Nephron progenitor cell (in vitro differentiated cells): ENCODE measurements around the gene C12orf42.

Source experiments
- DNase-seq: peaks from one replicate; pipeline ENCODE4 v3.0.0; 2021
- H3K27ac Mint-ChIP-seq: 2 replicates; pipeline ENCODE4 v1.8.0; 2021; ENCODE audit warnings: mild to moderate bottlenecking, moderate library complexity, mixed read lengths
- H3K27me3 Mint-ChIP-seq: 2 replicates; pipeline ENCODE4 v1.8.0; 2021; ENCODE audit warnings: mild to moderate bottlenecking, low read depth, mixed read lengths; ENCODE audit not compliant: poor library complexity
- H3K36me3 Mint-ChIP-seq: 2 replicates; pipeline ENCODE4 v1.8.0; 2021; ENCODE audit warnings: low read depth, mixed read lengths
- H3K4me1 Mint-ChIP-seq: 2 replicates; pipeline ENCODE4 v1.8.0; 2021; ENCODE audit warnings: mixed read lengths
- H3K4me3 Mint-ChIP-seq: 2 replicates; pipeline ENCODE4 v1.8.0; 2021; ENCODE audit warnings: mild to moderate bottlenecking, moderate library complexity, mixed read lengths
- H3K9me3 Mint-ChIP-seq: 2 replicates; pipeline ENCODE4 v1.8.0; 2021; ENCODE audit warnings: mild to moderate bottlenecking, moderate library complexity, mixed read lengths
- CTCF ChIP-seq: fragments of 200-600 bp; sonication (generic); IDR thresholded peaks from 2 replicates; pipeline ENCODE4 v1.5.0; 2021; ENCODE audit warnings: antibody characterized with exemption

The C12orf42 gene

GRCh38 chr12:103382736-103383346 is 112.9 kb downstream of the C12orf42 start:
- no peak for DNase-seq
- Mint-ChIP-seq H3K9me3 (no peaks in the 10 kb centered on the region), H3K4me1 (no peaks in the 10 kb centered on the region), H3K27ac (no peak overlapping the region), H3K36me3 (no peaks in the 10 kb centered on the region), H3K4me3 (no peak overlapping the region), H3K27me3 (peaks cover 6% of the 10 kb centered on the region)
- TF ChIP-seq CTCF: no peak

- Mint-ChIP-seq H3K27ac (no peak overlapping the region), H3K36me3 (no peaks in the 10 kb centered on the region), H3K4me1 (no peaks in the 10 kb centered on the region), H3K27me3 (peaks cover 6% of the 10 kb centered on the region), H3K4me3 (no peak overlapping the region), H3K9me3 (no peaks in the 10 kb centered on the region)
- TF ChIP-seq CTCF: no peak
- no peak for DNase-seq
These were observed 113.6 kb downstream of the C12orf42 start for GRCh38 chr12:103382119-103382518.

GRCh38 chr12:103379670-103380069 is 116.1 kb downstream of the C12orf42 start:
- TF ChIP-seq CTCF: no peak
- H3K4me3 Mint-ChIP-seq: no peak overlapping the region
- no peak for DNase-seq
- H3K9me3 Mint-ChIP-seq: no peaks in the 10 kb centered on the region
- no peaks in the 10 kb centered on the region for H3K4me1 Mint-ChIP-seq
- H3K27ac Mint-ChIP-seq: no peak overlapping the region
- no peaks in the 10 kb centered on the region for H3K36me3 Mint-ChIP-seq
- peaks cover 6% of the 10 kb centered on the region for H3K27me3 Mint-ChIP-seq

GRCh38 chr12:103373088-103373523 is 122.7 kb downstream of the C12orf42 start:
- no peak for TF ChIP-seq CTCF
- Mint-ChIP-seq H3K27me3 (peaks cover 8% of the 10 kb centered on the region), H3K9me3 (no peaks in the 10 kb centered on the region), H3K27ac (no peak overlapping the region), H3K36me3 (no peaks in the 10 kb centered on the region), H3K4me1 (no peaks in the 10 kb centered on the region), H3K4me3 (no peak overlapping the region)
- DNase-seq: no peak

- TF ChIP-seq CTCF: no peak
- Mint-ChIP-seq H3K27ac (no peak overlapping the region), H3K4me3 (no peak overlapping the region), H3K9me3 (peaks cover 18% of the 10 kb centered on the region), H3K4me1 (no peaks in the 10 kb centered on the region), H3K36me3 (no peaks in the 10 kb centered on the region), H3K27me3 (peaks cover 15% of the 10 kb centered on the region)
- no peak for DNase-seq
These were observed 125.8 kb downstream of the C12orf42 start for GRCh38 chr12:103369929-103370328.

GRCh38 chr12:103368167-103368566 is 127.6 kb downstream of the C12orf42 start:
- no peak for TF ChIP-seq CTCF
- H3K27me3 Mint-ChIP-seq: peaks cover 13% of the 10 kb centered on the region

More at GRCh38 chr12:103368167-103368566, 127.6 kb downstream of the C12orf42 start:
- Mint-ChIP-seq H3K4me3 (no peak overlapping the region), H3K27ac (no peak overlapping the region), H3K4me1 (no peaks in the 10 kb centered on the region), H3K9me3 (peaks cover 31% of the 10 kb centered on the region), H3K36me3 (no peaks in the 10 kb centered on the region)
- DNase-seq: no peak
